A673 (cell line): ENCODE measurements around the gene HDGFL3. TPM values are rescaled to one million over a fixed set of nuclear protein-coding genes. Genes with fewer than 3 reads are reported as not detected.

Source experiments
- BruUV-seq: library from RNA; stranded (reverse); fragments of 400-500 nt; replicated peaks from 2 replicates; lab custom pipeline; 2021; lab: Mats Ljungman, UMichigan
- CTCF ChIA-PET: fragments of 300-600 bp; sonication (Branson Sonifier 250); formaldehyde crosslinking; loops from one replicate; lab custom pipeline; 2022; ENCODE audit warnings: antibody characterized with exemption; lab: Charles Lee
- POLR2A ChIA-PET: fragments of 300-600 bp; sonication (Branson Sonifier 250); formaldehyde crosslinking; loops from one replicate; lab custom pipeline; 2022; ENCODE audit warnings: antibody characterized with exemption; ENCODE audit not compliant: low non-redundant PET; lab: Charles Lee
- DNase-seq: peaks from one replicate; pipeline ENCODE4 v3.0.0-alpha.2; 2015; ENCODE audit warnings: low spot score
- H3K27ac ChIP-seq: fragments of 200-600 bp; sonication (generic); 2 replicates; pipeline ENCODE4 v1.5.1; 2016; ENCODE audit warnings: mixed run types, low read depth, mild to moderate bottlenecking, mixed read lengths, antibody characterized with exemption, low read length; ENCODE audit not compliant: poor library complexity, severe bottlenecking
- H3K27me3 ChIP-seq: fragments of 200-600 bp; sonication (generic); replicated peaks from 2 replicates; pipeline ENCODE4 v1.6.1; 2017; ENCODE audit warnings: mixed run types, low read depth, mild to moderate bottlenecking, mixed read lengths, antibody characterized with exemption, low read length; ENCODE audit not compliant: insufficient read depth, poor library complexity
- H3K36me3 ChIP-seq: fragments of 200-600 bp; sonication (generic); 2 replicates; pipeline ENCODE4 v1.6.1; 2016; ENCODE audit warnings: mixed run types, mild to moderate bottlenecking, mixed read lengths, antibody characterized with exemption, low read length; ENCODE audit not compliant: insufficient read depth, poor library complexity, severe bottlenecking
- H3K4me1 ChIP-seq: fragments of 200-600 bp; sonication (generic); 2 replicates; pipeline ENCODE4 v1.6.1; 2017; ENCODE audit warnings: mixed run types, mild to moderate bottlenecking, mixed read lengths, antibody characterized with exemption, low read length; ENCODE audit not compliant: insufficient read depth, poor library complexity, severe bottlenecking
- H3K4me3 ChIP-seq: fragments of 200-600 bp; sonication (generic); 2 replicates; pipeline ENCODE4 v1.5.1; 2016; ENCODE audit warnings: low read depth, mixed run types, mild to moderate bottlenecking, mixed read lengths, low read length; ENCODE audit not compliant: poor library complexity, severe bottlenecking
- H3K9me3 ChIP-seq: fragments of 200-600 bp; sonication (generic); 2 replicates; pipeline ENCODE4 v1.6.1; 2016; ENCODE audit warnings: mixed run types, low read depth, mild to moderate bottlenecking, mixed read lengths, antibody characterized with exemption, low read length; ENCODE audit not compliant: poor library complexity, severe bottlenecking
- CTCF ChIP-seq: fragments of 300-800, 200-600 bp; sonication (generic); conservative IDR thresholded peaks from 2 replicates; pipeline ENCODE4 v1.5.1; 2017; ENCODE audit warnings: low read depth, mild to moderate bottlenecking, antibody characterized with exemption, low read length, moderate library complexity, mixed read lengths
- EZH2 ChIP-seq: fragments of 200-600 bp; sonication (generic); IDR thresholded peaks from 2 replicates; pipeline ENCODE4 v1.6.1; 2017; ENCODE audit warnings: borderline replicate concordance, low read depth, mild to moderate bottlenecking, mixed read lengths, antibody characterized with exemption, low read length; ENCODE audit not compliant: poor library complexity, severe bottlenecking
- intact Hi-C: fragments of 100-400 bp; cut with micrococcal nuclease; formaldehyde crosslinking; loops from one replicate; pipeline ENCODE4 v1.10.0; 2022; ENCODE audit not compliant: unreplicated experiment
- total RNA-seq: library from RNA; stranded (reverse); gene quantifications from 2 replicates; pipeline ENCODE4 v1.2.3, GENCODE V29; 2021

Gene HDGFL3
- total RNA-seq, 1 experiment from 2014 or later = 103 TPM

- TF ChIP-seq CTCF (peak; percentile 90), EZH2 (no peak)
- Histone ChIP-seq H3K36me3 (no peaks in the 10 kb centered on the region), H3K4me1 (no peaks in the 10 kb centered on the region), H3K4me3 (no peak overlapping the region), H3K27ac (no peak overlapping the region), H3K9me3 (peaks cover 3% of the 10 kb centered on the region), H3K27me3 (peaks cover 6% of the 10 kb centered on the region)
- ChIA-PET CTCF (interaction anchor here (0.6 to 2.0 kb wide), 11 partner anchors 182 to 787 kb away, joined by 3 to 35 read pairs (median 4); partner anchors contain the start of gene SH3GL3), POLR2A (no interaction called here)
- no TSS peak for BruUV-seq
- peak; percentile 73 for DNase-seq
- intact Hi-C loops = loop anchor here (1.0 to 10.0 kb wide), 4 partner anchors 188 to 776 kb away; no protein-coding TSS in a partner anchor
Measured at GRCh38 chr15:83248151-83249029, 40.8 kb upstream of the HDGFL3 start.

DNA sequence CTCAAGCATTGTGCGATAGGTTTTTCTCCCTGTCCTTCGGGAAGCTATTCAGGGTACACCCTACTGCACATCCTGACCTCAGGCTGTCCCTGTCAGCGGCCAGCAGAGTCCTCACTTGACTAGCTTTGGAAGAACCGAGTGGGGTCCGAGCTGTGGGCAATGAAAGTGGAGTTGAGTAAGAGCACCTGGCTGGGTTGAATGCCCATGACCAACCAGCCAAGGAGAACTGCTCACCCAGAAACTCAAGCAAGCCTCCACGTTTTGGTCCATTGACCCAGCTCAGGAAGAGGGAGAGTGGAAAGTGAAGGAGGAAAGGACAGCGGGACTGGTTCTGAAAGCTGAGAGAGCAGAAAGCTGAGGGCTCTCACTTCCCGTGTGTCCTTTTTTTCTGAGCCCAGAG, 36.0 kb upstream of the HDGFL3 start:
- POLR2A ChIA-PET = no interaction called here
- Histone ChIP-seq H3K4me3 (no peak overlapping the region), H3K4me1 (no peaks in the 10 kb centered on the region), H3K36me3 (no peaks in the 10 kb centered on the region), H3K27ac (no peak overlapping the region), H3K27me3 (peaks cover 6% of the 10 kb centered on the region), H3K9me3 (peaks cover 3% of the 10 kb centered on the region)
- TF ChIP-seq EZH2 = no peak
- TF ChIP-seq CTCF = no peak
- CTCF ChIA-PET = no interaction called here
- no peak for DNase-seq
- intact Hi-C loops = loop anchor here (10.0 kb wide), 1 partner anchor 781 kb away; no protein-coding TSS in a partner anchor
- no TSS peak for BruUV-seq

DNA sequence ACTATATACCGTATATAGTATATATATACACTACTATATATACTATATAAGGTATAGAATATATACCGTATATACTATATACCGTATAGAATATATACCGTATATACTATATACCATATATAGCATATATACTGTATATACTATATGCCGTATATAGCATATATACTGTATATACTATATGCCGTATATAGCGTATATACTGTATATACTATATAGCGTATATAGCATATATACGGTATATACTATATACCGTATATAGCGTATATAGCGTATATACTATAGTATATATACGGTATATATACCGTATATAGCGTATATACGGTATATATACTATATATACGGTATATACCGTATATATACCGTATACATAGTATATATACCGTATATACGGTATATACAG, 22.6 kb upstream of the HDGFL3 start:
- Histone ChIP-seq H3K4me3 (no peak overlapping the region), H3K9me3 (no peaks in the 10 kb centered on the region), H3K27ac (no peak overlapping the region), H3K4me1 (no peaks in the 10 kb centered on the region), H3K27me3 (no peaks in the 10 kb centered on the region), H3K36me3 (no peaks in the 10 kb centered on the region)
- intact Hi-C loops = no loop called here
- ChIA-PET POLR2A (no interaction called here), CTCF (no interaction called here)
- TF ChIP-seq EZH2 (no peak), CTCF (no peak)
- no TSS peak for BruUV-seq
- DNase-seq = no peak
